ENCODE measurements around the gene IFNA6.

Gene IFNA6

GRCh38 chr9:21357479-21358460 is 7.1 kb upstream of the IFNA6 start:
- DNase-seq (ENCODE audit: low read depth in 1 of 2, low spot score in 1 of 2): no peak
- in situ Hi-C loops (cut with HindIII; ENCODE audit: low pct_unique_long_range_greater_than_20kb, low sequenced_read_pairs): no loop called here
- no peak for TF ChIP-seq JUND (IDR thresholded peaks at IDR 0.05; ENCODE audit: low read depth)

- TF ChIP-seq JUND (IDR thresholded peaks at IDR 0.05; ENCODE audit: low read depth): no peak
- in situ Hi-C loops (cut with HindIII; ENCODE audit: low pct_unique_long_range_greater_than_20kb, low sequenced_read_pairs): no loop called here
- no peak for DNase-seq (ENCODE audit: low read depth in 1 of 2, low spot score in 1 of 2)
Observed at GRCh38 chr9:21348430-21348970, 2.2 kb downstream of the IFNA6 start.

- TF ChIP-seq JUND (IDR thresholded peaks at IDR 0.05; ENCODE audit: low read depth): no peak
- no peak for DNase-seq (ENCODE audit: low read depth in 1 of 2, low spot score in 1 of 2)
- in situ Hi-C loops (cut with HindIII; ENCODE audit: low pct_unique_long_range_greater_than_20kb, low sequenced_read_pairs): no loop called here
Observed at GRCh38 chr9:21340735-21341134, 10.0 kb downstream of the IFNA6 start.

- in situ Hi-C loops (cut with HindIII; ENCODE audit: low pct_unique_long_range_greater_than_20kb, low sequenced_read_pairs): no loop called here
- peak in 1 of 2 experiments; percentile 26 for DNase-seq (ENCODE audit: low read depth in 1 of 2, low spot score in 1 of 2)
- TF ChIP-seq JUND (IDR thresholded peaks at IDR 0.05; ENCODE audit: low read depth): no peak
Observed at GRCh38 chr9:21336457-21336856, 14.2 kb downstream of the IFNA6 start.

- in situ Hi-C loops (cut with HindIII; ENCODE audit: low pct_unique_long_range_greater_than_20kb, low sequenced_read_pairs): no loop called here
- TF ChIP-seq JUND (IDR thresholded peaks at IDR 0.05; ENCODE audit: low read depth): no peak
- DNase-seq (ENCODE audit: low read depth in 1 of 2, low spot score in 1 of 2): peak; percentile 88 to 89
Observed at GRCh38 chr9:21334701-21335632, 15.7 kb downstream of the IFNA6 start, which contains the start of gene KLHL9. Gene KLHL9 (minus strand): TSS chr9:21335404. CDS start chr9:21334859, 545 bp downstream.

- no peak for DNase-seq (ENCODE audit: low read depth in 1 of 2, low spot score in 1 of 2)
- in situ Hi-C loops (cut with HindIII; ENCODE audit: low pct_unique_long_range_greater_than_20kb, low sequenced_read_pairs): no loop called here
- TF ChIP-seq JUND (IDR thresholded peaks at IDR 0.05; ENCODE audit: low read depth): no peak
Observed at GRCh38 chr9:21333226-21333625, 17.5 kb downstream of the IFNA6 start.

- in situ Hi-C loops (cut with HindIII; ENCODE audit: low pct_unique_long_range_greater_than_20kb, low sequenced_read_pairs): no loop called here
- no peak for DNase-seq (ENCODE audit: low read depth in 1 of 2, low spot score in 1 of 2)
- TF ChIP-seq JUND (IDR thresholded peaks at IDR 0.05; ENCODE audit: low read depth): no peak
Observed at GRCh38 chr9:21331676-21332402, 18.8 kb downstream of the IFNA6 start.

GRCh38 chr9:21326526-21327139 is 24.1 kb downstream of the IFNA6 start:
- in situ Hi-C loops (cut with HindIII; ENCODE audit: low pct_unique_long_range_greater_than_20kb, low sequenced_read_pairs): no loop called here
- DNase-seq (ENCODE audit: low read depth in 1 of 2, low spot score in 1 of 2): peak in 1 of 2 experiments; percentile 51
- no peak for TF ChIP-seq JUND (IDR thresholded peaks at IDR 0.05; ENCODE audit: low read depth)

- no peak for DNase-seq (ENCODE audit: low read depth in 1 of 2, low spot score in 1 of 2)
- in situ Hi-C loops (cut with HindIII; ENCODE audit: low pct_unique_long_range_greater_than_20kb, low sequenced_read_pairs): no loop called here
- no peak for TF ChIP-seq JUND (IDR thresholded peaks at IDR 0.05; ENCODE audit: low read depth)
Observed at GRCh38 chr9:21324047-21324446, 26.6 kb downstream of the IFNA6 start.

GRCh38 chr9:21322911-21323461 is 27.7 kb downstream of the IFNA6 start:
- no peak for TF ChIP-seq JUND (IDR thresholded peaks at IDR 0.05; ENCODE audit: low read depth)
- in situ Hi-C loops (cut with HindIII; ENCODE audit: low pct_unique_long_range_greater_than_20kb, low sequenced_read_pairs): no loop called here
- peak in 1 of 2 experiments; percentile 34 for DNase-seq (ENCODE audit: low read depth in 1 of 2, low spot score in 1 of 2)

- DNase-seq (ENCODE audit: low read depth in 1 of 2, low spot score in 1 of 2): no peak
- no peak for TF ChIP-seq JUND (IDR thresholded peaks at IDR 0.05; ENCODE audit: low read depth)
- in situ Hi-C loops (cut with HindIII; ENCODE audit: low pct_unique_long_range_greater_than_20kb, low sequenced_read_pairs): no loop called here
Observed at GRCh38 chr9:21320465-21320864, 30.2 kb downstream of the IFNA6 start.

All from T47D (cell line).